Activated T-cell treated with anti-CD3 and anti-CD28 coated beads for 48 hours (primary cell): ENCODE results near the gene SYNE3.

Experiments used
- DNase-seq: peaks from one replicate; pipeline ENCODE4 v3.0.0-alpha.2; 2020; ENCODE audit warnings: low read depth

The SYNE3 gene

DNA sequence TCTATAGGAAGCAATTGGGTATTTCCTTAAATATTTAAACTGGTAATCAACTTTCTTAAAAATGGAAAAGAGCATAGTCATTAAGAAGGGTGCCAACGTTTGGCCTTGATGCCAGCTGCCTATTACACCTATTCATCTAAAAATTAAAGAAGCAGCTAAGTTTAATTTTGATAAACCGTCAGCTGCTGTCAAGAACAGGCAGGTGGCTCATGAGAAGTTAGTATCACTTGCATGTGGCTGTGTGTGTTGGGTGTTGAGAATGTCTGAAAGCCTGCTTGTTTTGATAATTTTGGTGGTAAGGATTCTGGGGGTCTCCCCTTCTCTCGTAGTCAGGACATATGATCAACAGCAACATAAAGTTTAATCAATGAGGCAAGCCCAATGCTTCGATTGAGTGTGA is 24.9 kb upstream of the SYNE3 start:
- DNase-seq = no peak

- DNase-seq = no peak
Measured at GRCh38 chr14:95540236-95540855, 23.9 kb upstream of the SYNE3 start.

GRCh38 chr14:95538801-95539509 is 22.5 kb upstream of the SYNE3 start:
- no peak for DNase-seq

- DNase-seq = no peak
Measured at GRCh38 chr14:95537298-95538089, 21.0 kb upstream of the SYNE3 start.

- DNase-seq = no peak
Measured at GRCh38 chr14:95536671-95537070, 20.2 kb upstream of the SYNE3 start.

GRCh38 chr14:95536036-95536593 is 19.7 kb upstream of the SYNE3 start:
- no peak for DNase-seq

GRCh38 chr14:95535226-95536021 is 19.0 kb upstream of the SYNE3 start:
- no peak for DNase-seq

DNA sequence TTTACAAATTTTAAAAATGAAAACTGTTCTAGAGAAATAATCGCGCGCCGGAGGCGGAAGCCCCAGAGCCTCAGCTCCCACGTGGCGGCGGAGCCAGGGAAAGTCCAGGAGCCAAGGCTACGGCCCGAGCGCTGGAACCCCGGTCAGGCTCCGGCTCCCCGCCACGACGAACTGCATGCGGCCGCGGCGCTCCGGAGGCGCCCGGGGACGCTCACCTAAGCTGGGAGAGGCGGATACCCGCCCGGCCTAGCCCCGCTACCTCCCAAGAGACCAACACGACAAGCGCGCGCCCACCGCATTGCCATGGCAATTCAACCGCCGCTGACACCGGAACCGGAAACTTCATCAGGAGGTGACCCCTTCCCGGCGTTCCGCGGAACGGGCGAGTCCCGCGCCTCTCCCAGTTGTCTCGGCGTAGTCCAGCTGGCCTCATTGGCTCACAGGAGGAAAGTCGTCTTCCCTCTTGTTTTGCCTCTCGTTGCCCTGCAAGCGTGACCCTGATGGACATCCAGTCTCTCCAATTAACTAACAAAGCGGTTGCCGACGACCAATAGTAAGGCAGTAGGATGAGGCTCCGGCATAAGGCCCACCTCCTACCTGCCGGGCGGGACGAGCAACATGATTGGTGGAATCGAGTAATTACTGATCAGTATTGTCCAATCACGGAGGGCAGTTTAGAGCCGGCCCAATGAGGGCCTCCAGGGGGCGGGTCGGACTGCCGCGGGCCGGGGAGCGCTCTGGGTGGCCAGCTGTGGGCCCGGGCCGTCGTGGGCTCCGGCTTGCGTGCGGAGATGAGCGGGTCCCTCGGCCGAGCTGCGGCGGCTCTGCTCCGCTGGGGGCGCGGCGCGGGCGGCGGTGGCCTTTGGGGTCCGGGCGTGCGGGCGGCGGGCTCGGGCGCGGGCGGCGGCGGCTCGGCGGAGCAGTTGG is 18.1 kb upstream of the SYNE3 start, which contains the start of gene GLRX5:
Gene GLRX5, plus strand, starts transcription at position 752 of the 927 bp plus-strand sequence. Its CDS starts 40 bp downstream, at position 792.
- DNase-seq = peak; percentile 95

DNA sequence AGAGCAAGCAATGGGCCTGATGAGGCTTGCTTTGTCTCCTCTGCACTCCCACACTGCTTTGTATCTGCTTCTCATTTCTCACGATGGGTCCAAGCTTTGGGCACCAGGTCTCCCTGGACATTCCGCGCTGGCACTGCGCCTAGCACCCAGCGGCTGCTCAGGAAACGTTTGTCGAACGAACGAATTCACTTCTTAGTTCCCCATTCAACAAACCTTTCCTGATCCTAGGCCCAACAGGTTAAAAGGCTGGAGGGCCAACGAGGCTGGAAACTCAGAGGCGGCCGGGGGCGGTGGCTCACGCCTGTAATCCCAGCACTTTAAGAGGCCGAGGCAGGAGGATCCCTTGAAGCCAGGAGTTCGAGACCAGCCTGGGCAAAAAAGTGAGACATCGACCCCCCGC is 17.4 kb upstream of the SYNE3 start:
- no peak for DNase-seq

DNA sequence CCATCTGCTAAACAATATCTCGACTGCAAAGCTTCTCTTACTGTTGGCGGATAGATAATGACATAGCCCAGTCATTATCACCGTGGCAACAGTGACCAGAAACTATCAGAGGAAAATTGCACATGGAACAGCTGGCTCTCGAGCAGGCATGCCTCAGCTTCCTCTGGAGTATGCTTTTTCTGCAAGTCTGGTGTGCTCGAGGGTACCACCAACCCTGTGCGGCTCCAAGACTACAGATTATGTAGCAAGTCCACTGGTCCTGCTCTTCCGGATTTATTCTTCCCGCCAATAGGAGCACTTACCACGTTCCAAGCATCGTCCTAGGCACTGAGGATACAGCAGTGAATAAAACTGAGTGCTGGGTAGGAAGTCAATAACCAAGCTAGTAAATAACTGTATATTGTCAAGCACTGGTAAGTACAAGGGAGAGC is 17.0 kb upstream of the SYNE3 start:
- no peak for DNase-seq

- no peak for DNase-seq
Measured at GRCh38 chr14:95531969-95532368, 15.5 kb upstream of the SYNE3 start.

DNA sequence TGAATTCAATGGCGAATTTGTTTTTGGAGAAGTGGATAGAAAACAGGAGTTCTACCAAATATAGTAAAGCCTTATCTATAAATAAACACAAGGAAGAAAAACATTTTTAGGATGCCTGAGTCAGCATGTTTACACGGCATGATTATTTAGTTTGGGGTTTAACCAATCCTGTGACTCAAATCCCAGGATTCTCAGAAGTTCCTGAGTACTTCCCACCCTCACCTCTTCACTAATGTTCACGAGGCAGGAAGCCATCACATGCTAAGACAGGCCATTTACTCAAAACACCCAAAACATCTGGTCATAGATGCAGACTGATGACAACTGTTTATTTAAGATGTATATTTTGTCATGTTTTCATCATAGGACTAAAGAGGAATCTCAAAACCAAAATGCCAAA is 15.0 kb upstream of the SYNE3 start:
- DNase-seq = no peak

DNA sequence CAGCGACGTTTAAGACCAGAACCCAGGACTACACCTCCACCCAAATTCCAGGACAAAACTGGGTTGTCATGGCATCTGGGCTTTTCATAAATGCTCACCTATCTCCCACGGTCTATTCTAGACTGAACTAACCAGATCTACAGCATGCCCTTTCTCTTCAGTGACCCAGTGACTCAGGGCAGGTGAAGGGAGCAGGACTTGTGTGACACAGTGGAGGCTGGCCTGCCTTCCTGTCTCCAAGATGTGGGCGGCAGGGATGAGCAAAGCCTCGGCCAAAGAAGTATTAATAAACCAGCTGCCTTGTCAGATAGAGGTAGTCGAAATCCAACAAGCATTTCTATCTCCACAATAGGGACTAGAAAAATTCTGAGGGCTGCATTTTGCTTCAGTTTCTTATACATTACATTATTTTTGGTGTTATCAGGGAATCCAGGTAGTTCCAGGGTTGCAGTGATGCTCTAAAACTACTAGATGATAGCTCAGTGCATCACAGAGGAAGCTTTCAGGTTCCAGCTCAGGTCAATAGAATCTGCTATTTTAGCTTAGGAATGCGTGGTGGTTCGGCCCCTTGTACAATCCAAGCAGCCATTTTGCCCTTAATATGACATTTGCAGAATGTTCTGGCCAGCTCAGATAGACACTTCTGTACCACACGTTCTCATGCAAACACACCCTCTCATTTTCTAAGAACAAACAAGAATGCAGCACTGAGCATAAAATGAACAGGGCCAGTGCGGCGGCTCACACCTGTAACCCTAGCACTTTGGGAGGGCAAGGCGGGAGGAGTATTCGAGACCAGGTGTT is 14.2 kb upstream of the SYNE3 start:
- DNase-seq = no peak

DNA sequence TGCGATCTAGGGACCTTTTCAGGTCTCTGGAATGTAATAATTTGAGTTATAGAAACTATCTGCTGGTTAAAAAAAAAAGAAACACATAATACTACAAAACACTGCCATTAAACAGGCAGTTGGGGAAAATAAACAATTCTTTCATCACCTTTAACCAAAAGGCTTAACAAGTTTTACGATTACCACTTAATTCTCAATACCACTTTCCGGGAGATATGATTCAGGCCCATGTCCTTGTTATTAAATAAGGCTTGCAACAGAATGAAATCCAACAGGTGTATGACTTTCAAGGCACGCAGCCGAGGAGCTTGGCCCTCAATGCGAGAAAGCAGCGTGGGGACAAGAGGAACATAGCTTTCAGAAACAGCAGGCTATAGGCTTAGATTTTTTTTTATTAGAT is 12.8 kb upstream of the SYNE3 start:
- no peak for DNase-seq

DNA sequence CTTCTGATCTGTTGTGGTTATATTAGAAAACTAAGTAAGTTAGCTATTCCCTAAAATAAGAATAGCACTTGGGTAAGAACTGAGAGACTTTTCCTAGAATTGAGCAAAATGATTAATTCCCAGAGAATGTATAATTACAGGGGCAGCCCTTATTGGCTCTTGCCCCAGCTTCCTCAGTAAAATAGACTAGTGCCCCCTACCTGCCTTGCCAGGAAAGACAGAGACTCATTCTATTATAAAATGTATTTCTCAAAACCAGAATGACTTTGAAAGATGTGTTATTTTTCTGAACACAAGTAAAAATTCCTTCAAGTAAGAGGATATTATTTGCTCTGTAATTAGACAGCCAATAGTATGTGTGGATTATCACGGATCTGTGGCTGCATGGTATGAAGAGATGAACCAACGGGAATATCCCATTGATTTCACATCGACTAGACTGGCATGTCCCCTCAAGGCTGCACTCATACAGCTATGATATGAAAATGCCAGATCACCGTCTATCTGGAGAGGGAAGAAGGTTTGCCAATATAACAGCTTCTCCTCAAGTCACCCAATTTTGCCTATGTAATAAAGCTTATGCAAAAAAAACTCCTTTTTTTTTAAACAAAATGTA is 11.0 kb upstream of the SYNE3 start:
- DNase-seq = no peak

DNA sequence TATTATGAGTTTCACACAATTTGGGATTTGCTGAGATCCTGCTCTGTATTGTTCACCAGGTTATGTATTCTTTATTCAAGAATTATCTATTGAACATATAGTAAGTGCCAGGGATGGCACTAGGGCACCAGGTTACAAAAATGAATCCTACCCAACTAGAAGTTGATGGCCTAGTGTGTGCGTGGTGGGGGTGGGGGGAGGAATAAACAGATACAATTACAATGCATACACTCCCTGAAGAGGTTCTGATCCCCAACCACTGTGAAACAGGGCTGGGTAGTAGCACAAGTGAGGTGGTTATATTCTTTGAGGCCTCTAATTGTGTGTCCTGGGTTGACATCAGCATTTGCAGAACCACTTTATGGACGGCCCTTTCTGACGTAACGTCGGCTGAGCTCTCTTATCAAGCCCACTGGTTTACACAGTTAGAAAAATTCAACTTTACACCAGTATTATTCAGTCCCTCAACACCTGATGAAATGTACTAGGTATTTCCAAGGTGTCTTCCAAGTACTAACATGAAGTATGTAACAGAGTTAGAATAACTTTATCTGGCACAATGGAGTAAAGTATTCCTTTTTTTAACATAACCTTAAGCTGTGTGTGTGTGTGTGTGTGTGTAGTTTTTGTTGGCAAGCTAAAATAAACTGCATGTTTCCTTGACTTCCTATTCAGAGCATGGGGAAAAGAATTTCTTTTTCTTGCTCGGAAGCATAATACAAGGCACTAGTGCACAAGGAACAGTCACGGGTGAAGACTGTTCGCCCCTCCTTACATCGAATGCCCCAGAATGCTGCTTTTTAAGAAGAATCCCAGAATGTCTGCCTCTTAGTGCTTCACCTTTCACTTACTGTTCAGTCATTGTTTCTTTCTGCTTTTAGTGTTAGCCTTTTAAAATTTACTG is 10.3 kb upstream of the SYNE3 start:
- DNase-seq = no peak

DNA sequence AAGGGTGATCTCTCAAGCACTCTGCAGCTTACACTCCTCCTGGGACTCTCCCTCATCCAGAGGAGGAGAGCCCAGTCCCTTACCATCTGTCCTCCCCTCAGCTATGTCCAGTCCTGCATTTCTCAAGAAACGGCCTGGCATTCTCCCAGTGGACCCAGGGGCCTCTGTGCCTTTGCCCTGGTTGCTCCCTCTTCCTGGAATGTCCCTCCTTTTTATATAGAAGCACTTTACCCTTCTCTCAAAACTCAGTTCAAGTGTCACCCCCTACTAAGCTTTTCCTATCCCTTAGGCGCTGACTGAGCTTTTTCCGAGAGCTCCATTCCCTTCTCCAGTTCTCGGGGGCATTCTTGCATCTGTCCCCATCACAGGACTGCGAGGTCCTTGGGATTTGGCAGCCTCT is 9.5 kb upstream of the SYNE3 start:
- DNase-seq = no peak
